ENCODE results near the gene NID2.

NID2 gene

GRCh38 chr14:52026017-52026660 lies 42.7 kb downstream of the NID2 start:
- peak; percentile 65 for DNase-seq (ENCODE audit: low read depth)
- TF ChIP-seq CTCF (conservative IDR thresholded peaks at IDR 0.05; ENCODE audit: control insufficient read depth, insufficient read depth, low read depth, low read length), result no peak
- H3K4me3 ChIP-seq (ENCODE audit: control insufficient read depth, low read depth, low read length), result no peak overlapping the region

- peak; percentile 97 for DNase-seq (ENCODE audit: low read depth)
- TF ChIP-seq CTCF (conservative IDR thresholded peaks at IDR 0.05; ENCODE audit: control insufficient read depth, insufficient read depth, low read depth, low read length), result no peak
- H3K4me3 ChIP-seq (ENCODE audit: control insufficient read depth, low read depth, low read length), result no peak overlapping the region
These were observed 43.5 kb downstream of the NID2 start for GRCh38 chr14:52025310-52025709.

- no peak overlapping the region for H3K4me3 ChIP-seq (ENCODE audit: control insufficient read depth, low read depth, low read length)
- peak; percentile 94 for DNase-seq (ENCODE audit: low read depth)
- TF ChIP-seq CTCF (conservative IDR thresholded peaks at IDR 0.05; ENCODE audit: control insufficient read depth, insufficient read depth, low read depth, low read length), result no peak
These were observed 45.3 kb downstream of the NID2 start for GRCh38 chr14:52023518-52023917.

GRCh38 chr14:52021957-52022600 lies 46.8 kb downstream of the NID2 start:
- H3K4me3 ChIP-seq (ENCODE audit: control insufficient read depth, low read depth, low read length), result no peak overlapping the region
- no peak for TF ChIP-seq CTCF (conservative IDR thresholded peaks at IDR 0.05; ENCODE audit: control insufficient read depth, insufficient read depth, low read depth, low read length)
- no peak for DNase-seq (ENCODE audit: low read depth)

- H3K4me3 ChIP-seq (ENCODE audit: control insufficient read depth, low read depth, low read length), result no peak overlapping the region
- no peak for TF ChIP-seq CTCF (conservative IDR thresholded peaks at IDR 0.05; ENCODE audit: control insufficient read depth, insufficient read depth, low read depth, low read length)
- DNase-seq (ENCODE audit: low read depth), result no peak
These were observed 47.8 kb downstream of the NID2 start for GRCh38 chr14:52020866-52021717.

GRCh38 chr14:52020161-52020714 lies 48.6 kb downstream of the NID2 start:
- H3K4me3 ChIP-seq (ENCODE audit: control insufficient read depth, low read depth, low read length), result no peak overlapping the region
- no peak for DNase-seq (ENCODE audit: low read depth)
- TF ChIP-seq CTCF (conservative IDR thresholded peaks at IDR 0.05; ENCODE audit: control insufficient read depth, insufficient read depth, low read depth, low read length), result no peak
